A549 (cell line): ENCODE results near the gene GALNT12. TPM values are rescaled to one million over a fixed set of nuclear protein-coding genes. Genes with fewer than 3 reads are reported as not detected.

Experiments
- ATAC-seq, 2 experiments: fragments of 200-7000 bp in 1 of 2; fragments of >200 bp in 1 of 2; cut with Nextera tagmentation in 1 of 2; cut with Tn5 transposase in 1 of 2; 3 replicates each; pipeline versions ENCODE4 v1.8.0 to v1.9.1; 2018 to 2020; ENCODE audit warnings: mild to moderate bottlenecking in 1 of 2, moderate library complexity in 1 of 2
- CTCF ChIA-PET: fragments of 300-600 bp; sonication (Branson Sonifier 250); formaldehyde crosslinking; extraction: SDS; loops from one replicate; lab custom pipeline; 2021; ENCODE audit warnings: antibody characterized with exemption, inconsistent platforms; lab: Yijun Ruan, JAX
- POLR2A ChIA-PET: fragments of 350-600 bp; formaldehyde crosslinking; extraction: SDS; loops from one replicate; lab custom pipeline; 2021; ENCODE audit warnings: antibody characterized with exemption, inconsistent platforms; lab: Yijun Ruan, JAX
- DNase-seq, 2 experiments: peaks; one replicate each; pipeline versions ENCODE4 v3.0.0 to v3.0.0-alpha.2; 2011 to 2016; ENCODE audit warnings: low read depth in 1 of 2, low spot score in 1 of 2
- FAIRE-seq: peaks from 2 replicates; lab custom pipeline; 2011; peaks lifted over from hg19 to GRCh38; lab: Jason Lieb, UNC
- H3K27ac ChIP-seq, 2 experiments: fragments of >200 bp; sonication (Bioruptor Twin); formaldehyde crosslinking; 3 replicates each; pipeline ENCODE4 v1.5.1; 2016 to 2017
- H3K4me1 ChIP-seq: fragments of >200 bp; sonication (Bioruptor Twin); formaldehyde crosslinking; 3 replicates; pipeline ENCODE4 v1.6.1; 2016
- H3K4me2 ChIP-seq: fragments of >200 bp; sonication (Bioruptor Twin); formaldehyde crosslinking; 3 replicates; pipeline ENCODE4 v1.6.1; 2016
- H3K4me3 ChIP-seq: fragments of >200 bp; sonication (Bioruptor Twin); formaldehyde crosslinking; 3 replicates; pipeline ENCODE4 v1.5.1; 2016
- H3K9me3 ChIP-seq: fragments of >200 bp; sonication (Bioruptor Twin); formaldehyde crosslinking; 3 replicates; pipeline ENCODE4 v1.6.1; 2016
- CBX8 ChIP-seq: fragments of 200-600 bp; sonication (generic); IDR thresholded peaks from 2 replicates; pipeline ENCODE4 v1.6.1; 2016
- CTCF ChIP-seq: fragments of >200 bp; sonication (Bioruptor Twin); formaldehyde crosslinking; IDR thresholded peaks from 3 replicates; pipeline ENCODE4 v1.5.1; 2016
- E2F6 ChIP-seq: IDR thresholded peaks from 2 replicates; pipeline ENCODE4 v1.6.1; 2012; ENCODE audit warnings: low read depth, borderline replicate concordance
- EHF ChIP-seq: fragments of 250-450 bp; sonication (Bioruptor Pico); IDR thresholded peaks from 2 replicates; pipeline ENCODE4 v1.5.0; 2020; ENCODE audit warnings: mild to moderate bottlenecking
- EP300 ChIP-seq, 2 experiments: fragments of >200 bp; sonication (Bioruptor Twin); formaldehyde crosslinking; IDR thresholded peaks; 2 replicates in 1 of 2; 3 replicates in 1 of 2; pipeline ENCODE4 v1.6.1; 2016 to 2017
- FOSB ChIP-seq: fragments of 250-450 bp; sonication (Bioruptor Pico); IDR thresholded peaks from 2 replicates; pipeline ENCODE4 v1.5.0; 2020; ENCODE audit warnings: mild to moderate bottlenecking, moderate library complexity
- FOSL2 ChIP-seq, 2 experiments: fragments of 450-650 bp in 1 of 2; fragments of >200 bp in 1 of 2; sonication (Bioruptor Twin) in 1 of 2; formaldehyde crosslinking; IDR thresholded peaks; 2 replicates each; pipeline versions ENCODE4 v1.5.0 to v1.6.1; 2016 to 2020; ENCODE audit warnings: mild to moderate bottlenecking in 1 of 2, moderate library complexity in 1 of 2
- FOXS1 ChIP-seq: fragments of 250-450 bp; sonication (Bioruptor Pico); IDR thresholded peaks from 2 replicates; pipeline ENCODE4 v1.5.0; 2020; ENCODE audit warnings: mild to moderate bottlenecking, moderate library complexity
- GATA3 ChIP-seq: IDR thresholded peaks from 2 replicates; pipeline ENCODE4 v1.6.1; 2012; ENCODE audit warnings: borderline replicate concordance
- HDAC2 ChIP-seq: fragments of 200-600 bp; sonication (generic); IDR thresholded peaks from 2 replicates; pipeline ENCODE4 v1.6.1; 2016
- HEYL ChIP-seq: fragments of 250-450 bp; sonication (Bioruptor Pico); IDR thresholded peaks from 2 replicates; pipeline ENCODE4 v1.8.0; 2021; ENCODE audit warnings: mild to moderate bottlenecking, moderate library complexity
- HOXA7 ChIP-seq: fragments of 250-450 bp; sonication (Bioruptor Pico); IDR thresholded peaks from 2 replicates; pipeline ENCODE4 v1.5.0; 2020; ENCODE audit warnings: mild to moderate bottlenecking, moderate library complexity
- HOXB13 ChIP-seq: fragments of 250-450 bp; sonication (Bioruptor Pico); IDR thresholded peaks from 2 replicates; pipeline ENCODE4 v1.5.0; 2020; ENCODE audit warnings: low read depth, mild to moderate bottlenecking, moderate library complexity
- HOXB5 ChIP-seq: fragments of 250-450 bp; sonication (Bioruptor Pico); IDR thresholded peaks from 2 replicates; pipeline ENCODE4 v1.5.0; 2020; ENCODE audit warnings: mild to moderate bottlenecking, moderate library complexity
- JUN ChIP-seq, 2 experiments: fragments of >200 bp; sonication (Bioruptor Twin); formaldehyde crosslinking; IDR thresholded peaks; 2 replicates in 1 of 2; 3 replicates in 1 of 2; pipeline ENCODE4 v1.6.1; 2016 to 2017
- JUNB ChIP-seq: fragments of >200 bp; sonication (Bioruptor Twin); formaldehyde crosslinking; IDR thresholded peaks from 2 replicates; pipeline ENCODE4 v1.6.1; 2016
- KDM1A ChIP-seq: fragments of 200-600 bp; sonication (generic); IDR thresholded peaks from 2 replicates; pipeline ENCODE4 v1.6.1; 2016; ENCODE audit warnings: low read depth, mild to moderate bottlenecking
- KDM5A ChIP-seq: fragments of 200-600 bp; sonication (generic); IDR thresholded peaks from 2 replicates; pipeline ENCODE4 v1.6.1; 2016; ENCODE audit warnings: antibody characterized with exemption, mild to moderate bottlenecking
- NFE2L2 ChIP-seq: fragments of 150-350 bp; conservative IDR thresholded peaks from 2 replicates; pipeline ENCODE4 v1.6.1; 2014; ENCODE audit warnings: low read length
- RAD21 ChIP-seq, 2 experiments: fragments of >200 bp in 1 of 2; sonication (Bioruptor Twin) in 1 of 2; formaldehyde crosslinking in 1 of 2; IDR thresholded peaks in 1 of 2; conservative IDR thresholded peaks in 1 of 2; 2 replicates in 1 of 2; 3 replicates in 1 of 2; pipeline ENCODE4 v1.6.1; 2012 to 2018; ENCODE audit warnings: inconsistent platforms in 1 of 2
- RCOR1 ChIP-seq: fragments of 150-350 bp; IDR thresholded peaks from 2 replicates; pipeline ENCODE4 v1.6.1; 2014; ENCODE audit warnings: antibody characterized with exemption, low read length, low read depth
- REST ChIP-seq: fragments of 200-600 bp; sonication (generic); IDR thresholded peaks from 2 replicates; pipeline ENCODE4 v1.6.1; 2016; ENCODE audit warnings: antibody characterized with exemption, mild to moderate bottlenecking, moderate library complexity
- TFCP2L1 ChIP-seq: fragments of 250-450 bp; sonication (Bioruptor Pico); IDR thresholded peaks from 2 replicates; pipeline ENCODE4 v1.5.0; 2021; ENCODE audit warnings: mild to moderate bottlenecking
- TP53 ChIP-seq: fragments of 250-450 bp; sonication (Bioruptor Pico); IDR thresholded peaks from 2 replicates; pipeline ENCODE4 v1.5.0; 2021; ENCODE audit warnings: mild to moderate bottlenecking, moderate library complexity
- USF2 ChIP-seq: fragments of 450-650 bp; IDR thresholded peaks from 2 replicates; pipeline ENCODE4 v1.6.1; 2014; ENCODE audit warnings: antibody characterized with exemption
- ZFP36 ChIP-seq: fragments of 450-650 bp; IDR thresholded peaks from 2 replicates; pipeline ENCODE4 v1.6.1; 2014; ENCODE audit warnings: borderline replicate concordance; ENCODE audit not compliant: partially characterized antibody
- ZSCAN20 ChIP-seq: fragments of 250-450 bp; sonication (Bioruptor Pico); IDR thresholded peaks from 2 replicates; pipeline ENCODE4 v1.8.0; 2022; ENCODE audit warnings: mild to moderate bottlenecking, moderate library complexity
- WGBS: methylation state at CpG from one replicate; pipeline ENCODE4 v1.1.6; 2017; ENCODE audit errors: missing lambda C conversion rate; 5-methylcytosine and 5-hydroxymethylcytosine counted together
- polyA plus RNA-seq, 4 experiments: library from polyadenylated mRNA; depleted of rRNA in 3 of 4; stranded (reverse); fragments of >200 nt; fragmentation: RNase III in 1 of 4; extraction: RNeasy Plus Mini Kit Qiagen cat#74134 plus additional on column Dnase treatment in 1 of 4; gene quantifications; 2 replicates in 3 of 4; 3 replicates in 1 of 4; pipeline ENCODE4 v1.2.3, GENCODE V29; 2011 to 2017

The GALNT12 gene
- polyA plus RNA-seq, 2 of the 4 experiments (the other 2 are of a cell fraction), result 3.2 to 7.3 TPM

GRCh38 chr9:98850851-98851729 lies 43.6 kb downstream of the GALNT12 start:
- H3K4me3 ChIP-seq, result no peak overlapping the region
- TF ChIP-seq TFCP2L1 (CRISPR knock-in tag), result no peak
- no peak for TF ChIP-seq HOXA7 (CRISPR knock-in tag)
- TF ChIP-seq CTCF, result no peak
- TF ChIP-seq JUNB, result no peak
- TF ChIP-seq REST, result no peak
- TF ChIP-seq CBX8, result no peak
- TF ChIP-seq FOSB (CRISPR knock-in tag), result no peak
- TF ChIP-seq KDM1A, result no peak
- no peak for TF ChIP-seq EP300 (IDR thresholded peaks at IDR 0.05)
- TF ChIP-seq ZSCAN20, result no peak
- TF ChIP-seq GATA3, result no peak
- TF ChIP-seq HEYL (CRISPR knock-in tag), result no peak
- TF ChIP-seq RCOR1, result no peak
- TF ChIP-seq JUN (IDR thresholded peaks at IDR 0.05), result no peak
- TF ChIP-seq, all 56 proteins: peak for 0
- H3K27ac ChIP-seq, result no peak overlapping the region
- WGBS, result 77% methylated on average over 8 of the region's 11 CpGs
- ATAC-seq (no peak), FAIRE-seq (no peak), DNase-seq (no peak)
- POLR2A ChIA-PET, result no interaction called here
- 0 out of 3 replicates have a peak, but pooled peaks cover 3% of the 10 kb centered on the region for H3K9me3 ChIP-seq
- H3K4me2 ChIP-seq, result no peak overlapping the region
- CTCF ChIA-PET, result interaction anchor here (0.6 to 10.2 kb wide), 6 partner anchors 13 to 924 kb away, joined by 3 to 118 read pairs (median 25); no protein-coding TSS in a partner anchor
- H3K4me1 ChIP-seq, result no peaks in the 10 kb centered on the region

GRCh38 chr9:98851730-98852459 lies 44.4 kb downstream of the GALNT12 start:
- no peak overlapping the region for H3K27ac ChIP-seq
- H3K4me2 ChIP-seq, result no peak overlapping the region
- H3K9me3 ChIP-seq, result 0 out of 3 replicates have a peak, but pooled peaks cover 5% of the 10 kb centered on the region
- POLR2A ChIA-PET, result no interaction called here
- no peak overlapping the region for H3K4me3 ChIP-seq
- DNase-seq (no peak), ATAC-seq (no peak), FAIRE-seq (no peak)
- CTCF ChIA-PET, result interaction anchor here (0.7 to 10.2 kb wide), 6 partner anchors 10 to 289 kb away, joined by 3 to 118 read pairs (median 26); no protein-coding TSS in a partner anchor
- no peaks in the 10 kb centered on the region for H3K4me1 ChIP-seq
- 62% methylated on average over 6 of the region's 6 CpGs for WGBS
- TF ChIP-seq NFE2L2, result no peak
- no peak for TF ChIP-seq FOXS1 (CRISPR knock-in tag)
- TF ChIP-seq ZFP36, result no peak
- TF ChIP-seq HOXB5, result no peak
- TF ChIP-seq RAD21 (conservative IDR thresholded peaks at IDR 0.05 in 1 of 2, IDR thresholded peaks at IDR 0.05 in 1 of 2), result no peak
- TF ChIP-seq KDM5A, result no peak
- no peak for TF ChIP-seq HOXA7 (CRISPR knock-in tag)
- no peak for TF ChIP-seq E2F6
- no peak for TF ChIP-seq HDAC2
- no peak for TF ChIP-seq FOSL2 (IDR thresholded peaks at IDR 0.05)
- TF ChIP-seq FOSL2 (CRISPR knock-in tag; IDR thresholded peaks at IDR 0.05), result no peak
- TF ChIP-seq HOXB13 (CRISPR knock-in tag), result no peak
- no peak for TF ChIP-seq USF2
- no peak for TF ChIP-seq EHF (CRISPR knock-in tag)
- no peak for TF ChIP-seq HEYL (CRISPR knock-in tag)
- TF ChIP-seq TP53 (CRISPR knock-in tag), result no peak
